HCT116 (cell line): ENCODE results near the gene ANXA4.
"Not testable (repeated sequence)": the region's sequence is repeated elsewhere in the genome, so short reads cannot be mapped to it uniquely, and the experiment has no call there.

Source experiments
- CTCF ChIP-seq, 3 experiments: fragments of 200-600 bp in 1 of 3; sonication (generic) in 1 of 3; IDR thresholded peaks in 2 of 3; conservative IDR thresholded peaks in 1 of 3; 2 replicates each; pipeline ENCODE4 v1.5.1; 2012 to 2017; ENCODE audit warnings: low read depth in 2 of 3, low read length in 2 of 3, antibody characterized with exemption in 1 of 3, borderline replicate concordance in 1 of 3, control low read depth in 1 of 3, mild to moderate bottlenecking in 1 of 3, mixed read lengths in 1 of 3, mixed run types in 1 of 3, moderate library complexity in 1 of 3; ENCODE audit not compliant: insufficient read depth in 1 of 3
- POLR2A ChIP-seq: IDR thresholded peaks from 2 replicates; pipeline ENCODE4 v1.7.0; 2011; ENCODE audit warnings: borderline replicate concordance; ENCODE audit not compliant: insufficient read depth, insufficient read length; ENCODE audit errors: extremely low read depth
- REST ChIP-seq: IDR thresholded peaks from 2 replicates; pipeline ENCODE4 v1.6.1; 2012; ENCODE audit warnings: low read depth
- SRF ChIP-seq: IDR thresholded peaks from 2 replicates; pipeline ENCODE4 v1.6.1; 2012; ENCODE audit warnings: low read depth

- not testable (repeated sequence) for TF ChIP-seq CTCF (IDR thresholded peaks at IDR 0.05 in 2 of 3, conservative IDR thresholded peaks at IDR 0.05 in 1 of 3; ENCODE audit: borderline replicate concordance in 1 of 3, insufficient read depth in 1 of 3, low read depth in 2 of 3, low read length in 2 of 3); POLR2A; SRF; REST
Measured at GRCh38 chr2:69802781-69803367, 60.9 kb downstream of the ANXA4 start.
